Loucy (cell line): ENCODE data around the gene NDUFA6.

Source experiments
- H2AFZ ChIP-seq: fragments of 200-600 bp; sonication (generic); 2 replicates; pipeline ENCODE4 v1.6.0; 2016; ENCODE audit warnings: antibody characterized with exemption, mild to moderate bottlenecking, low read length, moderate library complexity
- H3F3A ChIP-seq: fragments of 200-600 bp; 2 replicates; pipeline ENCODE4 v1.6.0; 2016; ENCODE audit warnings: antibody characterized with exemption, low read depth, mild to moderate bottlenecking
- H3K27me3 ChIP-seq: fragments of 200-600 bp; sonication (generic); 2 replicates; pipeline ENCODE4 v1.6.1; 2014; ENCODE audit warnings: low read length, mild to moderate bottlenecking; ENCODE audit not compliant: insufficient read depth, poor library complexity, severe bottlenecking
- H3K36me3 ChIP-seq: fragments of 200-600 bp; sonication (generic); 2 replicates; pipeline ENCODE4 v1.6.1; 2016; ENCODE audit warnings: low read length; ENCODE audit not compliant: insufficient read depth
- H3K4me1 ChIP-seq: fragments of 200-600 bp; sonication (generic); 2 replicates; pipeline ENCODE4 v1.5.1; 2014; ENCODE audit warnings: low read length, mild to moderate bottlenecking; ENCODE audit not compliant: insufficient read depth, poor library complexity, severe bottlenecking
- H3K4me2 ChIP-seq: fragments of 200-600 bp; sonication (generic); 2 replicates; pipeline ENCODE4 v1.6.0; 2014; ENCODE audit warnings: antibody characterized with exemption, low read length, low read depth, mild to moderate bottlenecking; ENCODE audit not compliant: poor library complexity, severe bottlenecking
- H3K4me3 ChIP-seq: fragments of 200-600 bp; sonication (generic); 2 replicates; pipeline ENCODE4 v1.5.1; 2014; ENCODE audit warnings: low read length, mild to moderate bottlenecking, mixed read lengths; ENCODE audit not compliant: poor library complexity, severe bottlenecking
- H3K79me2 ChIP-seq: fragments of 200-600 bp; sonication (generic); 2 replicates; pipeline ENCODE4 v1.6.1; 2014; ENCODE audit warnings: low read length; ENCODE audit not compliant: insufficient read depth
- H3K9ac ChIP-seq: fragments of 200-600 bp; sonication (generic); 2 replicates; pipeline ENCODE4 v1.6.0; 2014; ENCODE audit warnings: mild to moderate bottlenecking, low read depth, low read length, moderate library complexity; ENCODE audit not compliant: poor library complexity, severe bottlenecking
- H3K9me2 ChIP-seq: fragments of 200-600 bp; sonication (generic); replicated peaks from 2 replicates; pipeline ENCODE4 v1.6.1; 2016; ENCODE audit warnings: low read depth, low read length, mixed read lengths
- H3K9me3 ChIP-seq: fragments of 200-600 bp; sonication (generic); 2 replicates; pipeline ENCODE4 v1.6.1; 2014; ENCODE audit warnings: mild to moderate bottlenecking, antibody characterized with exemption, low read length, low read depth; ENCODE audit not compliant: insufficient read depth
- H4K20me1 ChIP-seq: fragments of 200-600 bp; sonication (generic); 2 replicates; pipeline ENCODE4 v1.6.0; 2014; ENCODE audit warnings: antibody characterized with exemption, low read length, mild to moderate bottlenecking; ENCODE audit not compliant: insufficient read depth, poor library complexity, severe bottlenecking
- CTCF ChIP-seq: fragments of 200-600 bp; sonication (generic); conservative IDR thresholded peaks from 2 replicates; pipeline ENCODE4 v1.5.1; 2014; ENCODE audit warnings: mild to moderate bottlenecking, antibody characterized with exemption, low read length
- EZH2phosphoT487 ChIP-seq: fragments of 200-600 bp; IDR thresholded peaks from 2 replicates; pipeline ENCODE4 v1.6.1; 2018; ENCODE audit warnings: antibody characterized with exemption, mild to moderate bottlenecking, moderate library complexity, borderline replicate concordance

NDUFA6 gene

DNA sequence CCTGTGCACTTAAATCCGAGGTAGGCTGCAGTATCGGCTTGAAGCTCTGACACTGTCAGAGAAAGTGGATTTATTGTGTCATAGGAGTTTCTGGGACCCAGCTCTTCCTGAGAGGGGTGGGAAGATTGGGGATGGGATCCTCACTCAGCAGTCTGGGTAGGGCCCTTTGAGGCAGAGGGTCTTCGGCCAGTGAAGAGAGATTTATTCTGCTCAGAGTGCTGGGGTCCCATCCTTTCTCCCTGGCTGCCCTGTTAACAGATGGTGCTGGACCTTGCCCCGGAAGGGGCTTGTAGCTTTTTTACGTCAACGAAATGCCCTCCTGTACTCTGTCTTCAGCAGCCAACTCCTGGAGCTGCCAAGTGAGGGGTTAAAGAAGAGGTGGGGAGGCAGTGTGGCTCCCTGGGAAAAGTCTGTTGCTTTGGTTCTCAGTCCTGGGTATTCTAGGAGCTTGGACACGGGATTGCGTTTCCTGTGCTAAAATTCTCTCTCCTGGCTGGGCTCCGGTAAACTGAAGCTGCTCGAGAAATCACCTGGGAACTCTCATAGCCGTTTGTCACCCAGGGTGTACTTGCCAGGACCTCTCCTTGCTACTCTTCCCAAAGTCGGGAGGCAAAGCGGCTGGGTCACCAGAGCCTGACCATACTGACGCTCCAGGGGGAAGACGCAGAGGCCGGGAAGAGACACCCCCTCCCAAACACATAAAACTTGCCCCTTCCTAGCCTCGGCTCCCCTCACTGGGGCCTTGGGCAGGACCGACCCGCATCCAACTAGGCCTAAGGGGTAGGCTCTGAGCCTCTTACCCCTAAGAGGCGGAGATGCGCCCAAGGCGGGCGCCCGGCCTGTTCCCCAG, 11.9 kb downstream of the NDUFA6 start:
- H4K20me1 ChIP-seq: peaks cover 4% of the 10 kb centered on the region
- H3K9me2 ChIP-seq: no peaks in the 10 kb centered on the region
- no peaks in the 10 kb centered on the region for H3K9me3 ChIP-seq
- TF ChIP-seq CTCF (no peak), EZH2phosphoT487 (no peak)
- H2AFZ ChIP-seq: peak overlapping the region; percentile 95
- peak overlapping the region; percentile 72 for H3K4me2 ChIP-seq
- peaks cover 36% of the 10 kb centered on the region for H3K79me2 ChIP-seq
- H3K27me3 ChIP-seq: no peaks in the 10 kb centered on the region
- no peaks in the 10 kb centered on the region for H3F3A ChIP-seq
- peaks cover 24% of the 10 kb centered on the region for H3K4me1 ChIP-seq
- peak overlapping the region; percentile 97 for H3K4me3 ChIP-seq
- peak overlapping the region; percentile 89 for H3K9ac ChIP-seq
- H3K36me3 ChIP-seq: peaks cover 12% of the 10 kb centered on the region; the same call in 1 of the 2 replicates

- Histone ChIP-seq H3K4me2 (no peak overlapping the region), H2AFZ (no peak overlapping the region), H3K36me3 (peaks cover 2% of the 10 kb centered on the region; the same call in 1 of the 2 replicates), H3K9me2 (no peaks in the 10 kb centered on the region), H3K4me3 (no peak overlapping the region), H3K9ac (no peak overlapping the region), H3K27me3 (no peaks in the 10 kb centered on the region), H3K9me3 (no peaks in the 10 kb centered on the region), H4K20me1 (peaks cover 4% of the 10 kb centered on the region), H3F3A (no peaks in the 10 kb centered on the region), H3K79me2 (peaks cover 26% of the 10 kb centered on the region), H3K4me1 (peaks cover 24% of the 10 kb centered on the region)
- TF ChIP-seq CTCF (no peak), EZH2phosphoT487 (no peak)
These were observed 13.0 kb downstream of the NDUFA6 start for GRCh38 chr22:42077486-42078125.

DNA sequence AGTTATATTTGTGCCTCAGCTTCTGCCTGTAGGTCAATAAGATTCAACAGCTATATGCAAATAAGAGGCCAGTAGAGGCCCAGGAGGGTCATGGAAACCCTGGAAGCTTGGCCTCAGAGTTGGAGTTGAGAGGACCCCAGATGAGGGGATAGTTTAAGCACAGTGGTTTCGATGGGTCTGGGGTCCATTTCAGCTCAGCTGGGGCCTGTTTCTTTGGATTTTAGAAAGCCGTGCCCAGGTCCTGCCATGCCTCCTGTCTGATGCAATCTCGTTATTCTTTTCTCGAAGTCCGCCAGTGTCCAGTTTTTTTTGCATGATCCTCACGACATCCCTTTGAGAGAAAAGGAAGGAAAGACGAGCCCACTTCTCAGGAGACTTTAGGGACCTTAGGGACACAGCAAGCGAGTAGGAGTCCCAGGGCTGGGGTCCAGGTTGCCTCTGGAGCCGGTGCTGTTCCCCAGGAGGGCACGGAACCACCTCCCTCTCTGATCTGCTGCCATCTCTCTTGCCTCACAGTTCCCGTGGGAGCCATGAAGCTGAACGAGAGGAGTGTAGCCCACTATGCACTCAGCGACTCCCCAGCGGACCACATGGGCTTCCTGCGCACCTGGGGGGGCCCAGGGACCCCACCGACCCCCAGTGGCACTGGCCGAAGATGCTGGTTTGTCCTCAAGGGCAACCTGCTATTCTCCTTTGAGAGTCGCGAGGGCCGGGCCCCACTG, 13.6 kb downstream of the NDUFA6 start:
- TF ChIP-seq CTCF: no peak
- no peak for TF ChIP-seq EZH2phosphoT487
- Histone ChIP-seq H3K4me3 (no peak overlapping the region), H2AFZ (no peak overlapping the region), H3K79me2 (peaks cover 19% of the 10 kb centered on the region), H3K27me3 (no peaks in the 10 kb centered on the region), H3K4me2 (no peak overlapping the region), H3K9me2 (no peaks in the 10 kb centered on the region), H3K9ac (no peak overlapping the region), H3K9me3 (no peaks in the 10 kb centered on the region), H3F3A (no peaks in the 10 kb centered on the region), H4K20me1 (peaks cover 4% of the 10 kb centered on the region), H3K36me3 (no peaks in the 10 kb centered on the region), H3K4me1 (peaks cover 24% of the 10 kb centered on the region)
